Inflammatory macrophage treated with lipopolysaccharide for 4 hours (primary cell): Measurements from ENCODE around the gene SEZ6.

ENCODE experiments used
- DNase-seq: peaks from one replicate; pipeline ENCODE4 v3.0.0-alpha.2; 2020

SEZ6 gene

GRCh38 chr17:28928061-28928460 lies 77.8 kb downstream of the SEZ6 start:
- peak; percentile 46 for DNase-seq

- DNase-seq, result no peak
Observed at GRCh38 chr17:28926786-28927185, 79.0 kb downstream of the SEZ6 start.

- no peak for DNase-seq
Observed at GRCh38 chr17:28926366-28926765, 79.5 kb downstream of the SEZ6 start.

- DNase-seq, result peak; percentile 92
Observed at GRCh38 chr17:28925912-28926365, 79.9 kb downstream of the SEZ6 start.

- no peak for DNase-seq
Observed at GRCh38 chr17:28920201-28920600, 85.6 kb downstream of the SEZ6 start.

- DNase-seq, result no peak
Observed at GRCh38 chr17:28918295-28918694, 87.5 kb downstream of the SEZ6 start.

- DNase-seq, result no peak
Observed at GRCh38 chr17:28917465-28917864, 88.4 kb downstream of the SEZ6 start.

GRCh38 chr17:28917029-28917428 lies 88.8 kb downstream of the SEZ6 start:
- DNase-seq, result no peak

- DNase-seq, result peak; percentile 51
Observed at GRCh38 chr17:28916302-28916934, 89.4 kb downstream of the SEZ6 start.

- DNase-seq, result no peak
Observed at GRCh38 chr17:28912938-28913333, 92.9 kb downstream of the SEZ6 start.

GRCh38 chr17:28912281-28912937 lies 93.4 kb downstream of the SEZ6 start:
- no peak for DNase-seq

- DNase-seq, result no peak
Observed at GRCh38 chr17:28911411-28912045, 94.3 kb downstream of the SEZ6 start.

GRCh38 chr17:28910534-28910933 lies 95.3 kb downstream of the SEZ6 start:
- DNase-seq, result no peak

GRCh38 chr17:28908640-28909167 lies 97.1 kb downstream of the SEZ6 start:
- no peak for DNase-seq

- DNase-seq, result no peak
Observed at GRCh38 chr17:28907709-28908475, 97.9 kb downstream of the SEZ6 start.

GRCh38 chr17:28906706-28907438 lies 99.0 kb downstream of the SEZ6 start:
- no peak for DNase-seq

GRCh38 chr17:28906276-28906675 lies 99.6 kb downstream of the SEZ6 start:
- no peak for DNase-seq
